ENCODE results near the gene RPL32. TPM values are rescaled to one million over a fixed set of nuclear protein-coding genes. Genes with fewer than 3 reads are reported as not detected.

RPL32 gene
- total RNA-seq, 1 experiment from 2014 or later, result 1,853 TPM

DNA sequence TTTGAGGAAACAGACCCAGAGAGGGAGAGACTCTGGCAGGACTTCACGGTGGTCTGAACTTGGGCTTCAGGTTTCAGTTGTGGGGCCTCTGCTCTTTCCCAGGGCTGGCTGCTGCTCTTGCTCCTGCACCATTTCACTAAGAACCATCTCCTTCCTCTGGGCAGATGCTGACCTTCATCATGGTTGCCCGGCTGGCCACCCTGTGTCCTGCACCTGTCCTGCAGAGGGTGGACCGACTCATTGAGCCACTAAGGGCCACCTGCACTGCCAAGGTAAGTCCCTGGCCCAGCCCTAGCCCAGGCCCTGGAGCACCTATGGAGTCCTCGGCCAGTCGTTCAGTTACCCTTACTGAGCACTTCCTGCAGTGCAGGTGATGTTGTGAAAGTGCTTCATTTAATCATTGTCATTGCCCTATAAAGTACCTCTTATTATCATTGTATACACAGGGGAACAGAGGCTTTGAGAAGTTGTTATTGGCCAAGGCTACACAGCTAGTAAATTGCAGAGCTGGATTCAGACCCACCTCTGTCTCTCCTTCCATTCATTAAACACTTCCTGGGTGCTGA lies 10.0 kb downstream of the RPL32 start:
- DNase-seq (ENCODE audit: low read depth, low spot score), result no peak
- peak; percentile 13 for ATAC-seq
- peaks cover 31% of the 10 kb centered on the region for H3K79me2 ChIP-seq (ENCODE audit: insufficient read depth, low read length)
- ChIA-PET POLR2A (interaction anchor here (1.1 to 3.1 kb wide), 3 partner anchors 10 to 21 kb away, joined by 3 to 13 read pairs (median 4); partner anchors contain the start of gene RPL32), CTCF (interaction anchor here (0.6 to 1.4 kb wide), 2 partner anchors 8 to 21 kb away, joined by 3 read pairs; no protein-coding TSS in a partner anchor), RAD21 (ENCODE audit: low non-redundant PET in 1 of 2, low total read pairs in 2 of 2, uncharacterized antibody in 2 of 2, unreplicated experiment in 2 of 2) (no interaction called here)
- H3K9me2 ChIP-seq (ENCODE audit: insufficient read depth), result no peaks in the 10 kb centered on the region
- no peak overlapping the region for H3K4me3 ChIP-seq (replicated peaks in 1 of 2; ENCODE audit: low read depth in 1 of 2, low read length in 2 of 2)
- BruUV-seq (replicated peaks), result no TSS peak
- H4K20me1 ChIP-seq (ENCODE audit: insufficient read depth), result peaks cover 37% of the 10 kb centered on the region; the same call in 1 of the 2 replicates
- no peak overlapping the region for H3K4me2 ChIP-seq (ENCODE audit: low read length)
- TF ChIP-seq RAD21 (IDR thresholded peaks at IDR 0.05; ENCODE audit: low read depth), result no peak
- H3K9me3 ChIP-seq (ENCODE audit: control insufficient read depth in 1 of 2, insufficient read depth in 1 of 2, low read depth in 1 of 2, low read length in 2 of 2), result no peaks in the 10 kb centered on the region
- no peaks in the 10 kb centered on the region for H3K27me3 ChIP-seq (ENCODE audit: insufficient read depth, low read length)
- H2AFZ ChIP-seq (ENCODE audit: low read depth, low read length, poor library complexity, severe bottlenecking), result no peak overlapping the region
- H3K9ac ChIP-seq (ENCODE audit: low read length), result no peak overlapping the region
- H3K36me3 ChIP-seq (ENCODE audit: control insufficient read depth in 1 of 2, insufficient read depth in 2 of 2, low read length in 2 of 2), result peaks cover 31 to 51% of the 10 kb centered on the region in 2 experiments
- H3K27ac ChIP-seq (ENCODE audit: low read depth, low read length), result no peak overlapping the region
- intact Hi-C loops (cut with micrococcal nuclease), result loop anchor here (5.0 kb wide), 1 partner anchor 124 kb away; no protein-coding TSS in a partner anchor
- H3K4me1 ChIP-seq (ENCODE audit: control insufficient read depth in 1 of 2, insufficient read depth in 2 of 2, low read length in 2 of 2), result peaks cover 0 to 20% of the 10 kb centered on the region in 2 experiments; a peak in 1 of 4 replicates

GRCh38 chr3:12830785-12831156 lies 10.6 kb downstream of the RPL32 start:
- peak; percentile 28 for ATAC-seq
- peak overlapping the region; percentile 25; the same call in 1 of the 2 replicates for H3K27ac ChIP-seq (ENCODE audit: low read depth, low read length)
- peaks cover 0 to 20% of the 10 kb centered on the region in 2 experiments; a peak in 1 of 4 replicates for H3K4me1 ChIP-seq (ENCODE audit: control insufficient read depth in 1 of 2, insufficient read depth in 2 of 2, low read length in 2 of 2)
- TF ChIP-seq CTCF (IDR thresholded peaks at IDR 0.05 in 2 of 3, conservative IDR thresholded peaks at IDR 0.05 in 1 of 3; ENCODE audit: borderline replicate concordance in 1 of 3, insufficient read depth in 1 of 3, low read depth in 2 of 3, low read length in 2 of 3) (peak in 2 of 3 experiments; percentile 19 to 44; a peak in 3 of 6 replicates), CBX3 (IDR thresholded peaks at IDR 0.05; ENCODE audit: low read depth) (no peak), RAD21 (IDR thresholded peaks at IDR 0.05; ENCODE audit: low read depth) (no peak), YY1 (IDR thresholded peaks at IDR 0.05; ENCODE audit: extremely low read depth, insufficient replicate concordance, low read depth, low read length) (no peak), ZNF274 (IDR thresholded peaks at IDR 0.05; ENCODE audit: low read depth, low read length) (no peak), POLR2AphosphoS5 (IDR thresholded peaks at IDR 0.05; ENCODE audit: low read depth, low read length) (no peak; the same call in 1 of the 2 replicates), JUND (IDR thresholded peaks at IDR 0.05) (no peak)
- H3K36me3 ChIP-seq (ENCODE audit: control insufficient read depth in 1 of 2, insufficient read depth in 2 of 2, low read length in 2 of 2), result peaks cover 25 to 44% of the 10 kb centered on the region in 2 experiments
- BruUV-seq (replicated peaks), result no TSS peak
- CTCF ChIA-PET, result interaction anchor here (1.4 kb wide), 1 partner anchor 20 kb away, joined by 3 read pairs; no protein-coding TSS in a partner anchor
- no peak overlapping the region for H2AFZ ChIP-seq (ENCODE audit: low read depth, low read length, poor library complexity, severe bottlenecking)
- POLR2A ChIA-PET, result interaction anchor here (1.2 to 3.1 kb wide), 2 partner anchors 11 to 21 kb away, joined by 4 to 13 read pairs; partner anchors contain the start of gene RPL32
- no peak overlapping the region for H3K9ac ChIP-seq (ENCODE audit: low read length)
- H3K4me2 ChIP-seq (ENCODE audit: low read length), result no peak overlapping the region
- no peaks in the 10 kb centered on the region for H3K9me2 ChIP-seq (ENCODE audit: insufficient read depth)
- peaks cover 24% of the 10 kb centered on the region; the same call in 1 of the 2 replicates for H3K79me2 ChIP-seq (ENCODE audit: insufficient read depth, low read length)
- no peaks in the 10 kb centered on the region for H3K27me3 ChIP-seq (ENCODE audit: insufficient read depth, low read length)
- H3K9me3 ChIP-seq (ENCODE audit: control insufficient read depth in 1 of 2, insufficient read depth in 1 of 2, low read depth in 1 of 2, low read length in 2 of 2), result no peaks in the 10 kb centered on the region
- no peak for DNase-seq (ENCODE audit: low read depth, low spot score)
- peaks cover 31% of the 10 kb centered on the region; the same call in 1 of the 2 replicates for H4K20me1 ChIP-seq (ENCODE audit: insufficient read depth)
- intact Hi-C loops (cut with micrococcal nuclease), result loop anchor here (5.0 kb wide), 1 partner anchor 123 kb away; no protein-coding TSS in a partner anchor
- no peak overlapping the region for H3K4me3 ChIP-seq (replicated peaks in 1 of 2; ENCODE audit: low read depth in 1 of 2, low read length in 2 of 2)
- RAD21 ChIA-PET (ENCODE audit: low non-redundant PET in 1 of 2, low total read pairs in 2 of 2, uncharacterized antibody in 2 of 2, unreplicated experiment in 2 of 2), result no interaction called here
